Measurements from ENCODE around the gene PTGFRN.

GRCh38 chr1:116997636-116998035 is 87.9 kb downstream of the PTGFRN start:
- no peak for TF ChIP-seq POLR2AphosphoS5 (IDR thresholded peaks at IDR 0.05; ENCODE audit: low read depth, low read length)
- no peak for TF ChIP-seq POLR2A (IDR thresholded peaks at IDR 0.05; ENCODE audit: borderline replicate concordance, extremely low read depth, insufficient read depth, insufficient read length)
- TF ChIP-seq SRF (IDR thresholded peaks at IDR 0.05; ENCODE audit: low read depth) = no peak
- TF ChIP-seq TCF7L2 (IDR thresholded peaks at IDR 0.05; ENCODE audit: borderline replicate concordance, extremely low read depth, insufficient read depth, insufficient read length) = no peak
- TF ChIP-seq RAD21 (IDR thresholded peaks at IDR 0.05; ENCODE audit: low read depth) = no peak
- TF ChIP-seq CEBPB (IDR thresholded peaks at IDR 0.05; ENCODE audit: low read depth) = no peak
- no peak for TF ChIP-seq ZBTB33 (IDR thresholded peaks at IDR 0.05; ENCODE audit: extremely low read depth, insufficient replicate concordance, low read length)
- no peak for TF ChIP-seq CTCF (IDR thresholded peaks at IDR 0.05 in 2 of 3, conservative IDR thresholded peaks at IDR 0.05 in 1 of 3; ENCODE audit: borderline replicate concordance in 1 of 3, insufficient read depth in 1 of 3, low read depth in 2 of 3, low read length in 2 of 3)
- no peak for TF ChIP-seq REST (IDR thresholded peaks at IDR 0.05; ENCODE audit: low read depth)
- no peak for TF ChIP-seq SIN3A (IDR thresholded peaks at IDR 0.05; ENCODE audit: low read depth)
- no peak for TF ChIP-seq EGR1 (IDR thresholded peaks at IDR 0.05; ENCODE audit: low read depth)
- TF ChIP-seq FOSL1 (IDR thresholded peaks at IDR 0.05; ENCODE audit: low read depth) = no peak

Data from HCT116 (cell line).